Measurements from ENCODE around the gene MED7.

Gene MED7

GRCh38 chr5:157106630-157107461 lies 35.8 kb downstream of the MED7 start:
- Histone ChIP-seq H3K27me3 (ENCODE audit: control insufficient read depth in 1 of 2, insufficient read depth in 2 of 2, low read length in 2 of 2) (no peaks in the 10 kb centered on the region), H3K27ac (ENCODE audit: low read length) (no peak overlapping the region), H3K36me3 (ENCODE audit: control insufficient read depth in 2 of 2, insufficient read depth in 2 of 2, low read length in 2 of 2) (no peaks in the 10 kb centered on the region), H3K4me3 (ENCODE audit: low read length in 2 of 2) (no peak overlapping the region), H3K9me3 (ENCODE audit: control insufficient read depth in 2 of 2, low read length in 2 of 2) (no peaks in the 10 kb centered on the region), H3K9ac (ENCODE audit: low read length in 2 of 2) (no peak overlapping the region), H3K4me1 (ENCODE audit: control insufficient read depth, insufficient read depth, low read length) (no peaks in the 10 kb centered on the region)

GRCh38 chr5:157100140-157100679 lies 42.5 kb downstream of the MED7 start:
- Histone ChIP-seq H3K4me1 (ENCODE audit: control insufficient read depth, insufficient read depth, low read length) (no peaks in the 10 kb centered on the region), H3K27me3 (ENCODE audit: control insufficient read depth in 1 of 2, insufficient read depth in 2 of 2, low read length in 2 of 2) (no peaks in the 10 kb centered on the region), H3K9me3 (ENCODE audit: control insufficient read depth in 2 of 2, low read length in 2 of 2) (no peaks in the 10 kb centered on the region), H3K9ac (ENCODE audit: low read length in 2 of 2) (no peak overlapping the region), H3K27ac (ENCODE audit: low read length) (no peak overlapping the region), H3K4me3 (ENCODE audit: low read length in 2 of 2) (no peak overlapping the region), H3K36me3 (ENCODE audit: control insufficient read depth in 2 of 2, insufficient read depth in 2 of 2, low read length in 2 of 2) (no peaks in the 10 kb centered on the region)

- Histone ChIP-seq H3K4me1 (ENCODE audit: control insufficient read depth, insufficient read depth, low read length) (no peaks in the 10 kb centered on the region), H3K36me3 (ENCODE audit: control insufficient read depth in 2 of 2, insufficient read depth in 2 of 2, low read length in 2 of 2) (no peaks in the 10 kb centered on the region), H3K4me3 (ENCODE audit: low read length in 2 of 2) (no peak overlapping the region), H3K9ac (ENCODE audit: low read length in 2 of 2) (no peak overlapping the region), H3K27ac (ENCODE audit: low read length) (no peak overlapping the region), H3K27me3 (ENCODE audit: control insufficient read depth in 1 of 2, insufficient read depth in 2 of 2, low read length in 2 of 2) (no peaks in the 10 kb centered on the region), H3K9me3 (ENCODE audit: control insufficient read depth in 2 of 2, low read length in 2 of 2) (no peaks in the 10 kb centered on the region)
These were observed 54.2 kb downstream of the MED7 start for GRCh38 chr5:157088342-157088990.

All from stomach smooth muscle (tissue), 2 donors.